ENCODE results near the gene ZNF628.

ZNF628 gene

GRCh38 chr19:55503157-55503501, 26.7 kb downstream of the ZNF628 start:
- Histone ChIP-seq H3K4me1 (ENCODE audit: control insufficient read depth in 1 of 2, insufficient read depth in 2 of 2, low read length in 2 of 2) (peaks cover 0 to 7% of the 10 kb centered on the region in 2 experiments), H2BK12ac (ENCODE audit: low read length) (peak overlapping the region; percentile 10), H3K4me3 (ENCODE audit: low read depth, low read length) (no peak overlapping the region), H3K18ac (ENCODE audit: low read length) (no peak overlapping the region), H4K8ac (ENCODE audit: low read depth, low read length) (peak overlapping the region; percentile 47), H2BK120ac (ENCODE audit: insufficient read depth, low read length, poor library complexity) (no peak overlapping the region), H2AK5ac (ENCODE audit: low read length) (no peak overlapping the region), H4K91ac (ENCODE audit: low read depth, low read length) (peak overlapping the region; percentile 29), H3K9me3 (ENCODE audit: insufficient read depth, low read depth, low read length) (peaks cover 6% of the 10 kb centered on the region), H3K79me2 (ENCODE audit: control insufficient read depth, insufficient read depth, low read length, poor library complexity) (no peaks in the 10 kb centered on the region), H3K36me3 (ENCODE audit: control insufficient read depth in 1 of 2, insufficient read depth in 2 of 2, low read length in 2 of 2) (peaks cover 15 to 24% of the 10 kb centered on the region in 2 experiments), H3K14ac (ENCODE audit: low read length) (no peak overlapping the region), H4K12ac (ENCODE audit: low read depth, low read length) (no peak overlapping the region), H3K27me3 (ENCODE audit: insufficient read depth, low read length) (peaks cover 2% of the 10 kb centered on the region), H3K4me2 (ENCODE audit: low read length) (no peak overlapping the region), H3K79me1 (ENCODE audit: low read length) (no peaks in the 10 kb centered on the region), H2BK5ac (ENCODE audit: low read depth, low read length, poor library complexity) (no peak overlapping the region), H3K23ac (ENCODE audit: low read length) (no peak overlapping the region), H2AFZ (ENCODE audit: insufficient read depth, low read length, poor library complexity) (no peak overlapping the region), H3K9ac (ENCODE audit: low read length) (no peak overlapping the region), H3K27ac (ENCODE audit: low read depth, low read length) (no peak overlapping the region), H3K4ac (ENCODE audit: low read depth, low read length) (no peak overlapping the region)
- DNase-seq, result no peak
- WGBS (ENCODE audit: extremely low coverage, insufficient coverage, insufficient read length), result no CpG with 5 or more reads among the region's 17 CpGs

- H3K4me3 ChIP-seq (ENCODE audit: low read depth, low read length), result peak overlapping the region; percentile 18
- H3K9me3 ChIP-seq (ENCODE audit: insufficient read depth, low read depth, low read length), result peaks cover 6% of the 10 kb centered on the region
- H2AFZ ChIP-seq (ENCODE audit: insufficient read depth, low read length, poor library complexity), result peak overlapping the region; percentile 69
- H2BK5ac ChIP-seq (ENCODE audit: low read depth, low read length, poor library complexity), result peak overlapping the region; percentile 37
- no peak overlapping the region for H3K23ac ChIP-seq (ENCODE audit: low read length)
- peak overlapping the region; percentile 25 for H2BK120ac ChIP-seq (ENCODE audit: insufficient read depth, low read length, poor library complexity)
- peak overlapping the region; percentile 60 for H3K4me2 ChIP-seq (ENCODE audit: low read length)
- H3K9ac ChIP-seq (ENCODE audit: low read length), result no peak overlapping the region
- no CpG with 5 or more reads among the region's 64 CpGs for WGBS (ENCODE audit: extremely low coverage, insufficient coverage, insufficient read length)
- peak overlapping the region; percentile 13 for H3K18ac ChIP-seq (ENCODE audit: low read length)
- peaks cover 0 to 7% of the 10 kb centered on the region in 2 experiments for H3K4me1 ChIP-seq (ENCODE audit: control insufficient read depth in 1 of 2, insufficient read depth in 2 of 2, low read length in 2 of 2)
- peak overlapping the region; percentile 80 for H4K8ac ChIP-seq (ENCODE audit: low read depth, low read length)
- no peaks in the 10 kb centered on the region for H3K79me2 ChIP-seq (ENCODE audit: control insufficient read depth, insufficient read depth, low read length, poor library complexity)
- H4K91ac ChIP-seq (ENCODE audit: low read depth, low read length), result peak overlapping the region; percentile 46
- no peaks in the 10 kb centered on the region for H3K79me1 ChIP-seq (ENCODE audit: low read length)
- peaks cover 2% of the 10 kb centered on the region for H3K27me3 ChIP-seq (ENCODE audit: insufficient read depth, low read length)
- peak; percentile 65 to 80 for DNase-seq
- H3K36me3 ChIP-seq (ENCODE audit: control insufficient read depth in 1 of 2, insufficient read depth in 2 of 2, low read length in 2 of 2), result peaks cover 11 to 24% of the 10 kb centered on the region in 2 experiments
- H3K4ac ChIP-seq (ENCODE audit: low read depth, low read length), result peak overlapping the region; percentile 39
- H3K14ac ChIP-seq (ENCODE audit: low read length), result no peak overlapping the region
- no peak overlapping the region for H2AK5ac ChIP-seq (ENCODE audit: low read length)
- H4K12ac ChIP-seq (ENCODE audit: low read depth, low read length), result no peak overlapping the region
- no peak overlapping the region for H3K27ac ChIP-seq (ENCODE audit: low read depth, low read length)
- peak overlapping the region; percentile 10 for H2BK12ac ChIP-seq (ENCODE audit: low read length)
Measured at GRCh38 chr19:55503502-55504251, 27.3 kb downstream of the ZNF628 start.

DNA sequence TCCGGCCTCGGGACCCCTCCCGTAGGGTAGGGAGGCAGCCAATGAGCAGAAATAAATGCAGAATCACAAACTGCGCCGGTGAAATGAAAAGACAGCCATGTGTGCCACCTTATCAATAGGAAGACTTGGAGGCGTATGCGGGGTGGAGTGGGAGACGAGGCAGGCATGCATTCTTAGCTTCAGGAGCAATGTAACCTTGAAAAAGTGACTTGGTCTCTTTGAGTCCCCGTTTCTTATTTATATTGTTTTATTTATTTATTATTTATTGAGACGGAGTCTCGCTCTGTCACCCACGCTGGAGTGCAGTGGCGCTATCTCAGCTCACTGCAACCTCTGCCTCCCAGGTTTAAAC, 27.8 kb downstream of the ZNF628 start:
- Histone ChIP-seq H3K27me3 (ENCODE audit: insufficient read depth, low read length) (peaks cover 2% of the 10 kb centered on the region), H3K4me2 (ENCODE audit: low read length) (no peak overlapping the region), H3K4me1 (ENCODE audit: control insufficient read depth in 1 of 2, insufficient read depth in 2 of 2, low read length in 2 of 2) (peaks cover 0 to 5% of the 10 kb centered on the region in 2 experiments), H3K36me3 (ENCODE audit: control insufficient read depth in 1 of 2, insufficient read depth in 2 of 2, low read length in 2 of 2) (peaks cover 15 to 23% of the 10 kb centered on the region in 2 experiments), H2AFZ (ENCODE audit: insufficient read depth, low read length, poor library complexity) (no peak overlapping the region), H4K8ac (ENCODE audit: low read depth, low read length) (no peak overlapping the region), H2BK120ac (ENCODE audit: insufficient read depth, low read length, poor library complexity) (no peak overlapping the region), H3K9me3 (ENCODE audit: insufficient read depth, low read depth, low read length) (peaks cover 8% of the 10 kb centered on the region), H2BK5ac (ENCODE audit: low read depth, low read length, poor library complexity) (no peak overlapping the region), H3K14ac (ENCODE audit: low read length) (no peak overlapping the region), H2BK12ac (ENCODE audit: low read length) (no peak overlapping the region), H3K18ac (ENCODE audit: low read length) (no peak overlapping the region), H4K12ac (ENCODE audit: low read depth, low read length) (no peak overlapping the region), H3K79me1 (ENCODE audit: low read length) (no peaks in the 10 kb centered on the region), H2AK5ac (ENCODE audit: low read length) (no peak overlapping the region), H3K27ac (ENCODE audit: low read depth, low read length) (no peak overlapping the region), H4K91ac (ENCODE audit: low read depth, low read length) (no peak overlapping the region), H3K79me2 (ENCODE audit: control insufficient read depth, insufficient read depth, low read length, poor library complexity) (no peaks in the 10 kb centered on the region), H3K4ac (ENCODE audit: low read depth, low read length) (no peak overlapping the region), H3K9ac (ENCODE audit: low read length) (no peak overlapping the region), H3K4me3 (ENCODE audit: low read depth, low read length) (no peak overlapping the region), H3K23ac (ENCODE audit: low read length) (no peak overlapping the region)
- no CpG with 5 or more reads among the region's 13 CpGs for WGBS (ENCODE audit: extremely low coverage, insufficient coverage, insufficient read length)
- DNase-seq, result no peak

GRCh38 chr19:55504981-55505380, 28.6 kb downstream of the ZNF628 start:
- no CpG with 5 or more reads among the region's 11 CpGs for WGBS (ENCODE audit: extremely low coverage, insufficient coverage, insufficient read length)
- Histone ChIP-seq H4K12ac (ENCODE audit: low read depth, low read length) (no peak overlapping the region), H3K27me3 (ENCODE audit: insufficient read depth, low read length) (peaks cover 2% of the 10 kb centered on the region), H3K79me1 (ENCODE audit: low read length) (no peaks in the 10 kb centered on the region), H2AK5ac (ENCODE audit: low read length) (no peak overlapping the region), H2BK120ac (ENCODE audit: insufficient read depth, low read length, poor library complexity) (no peak overlapping the region), H3K79me2 (ENCODE audit: control insufficient read depth, insufficient read depth, low read length, poor library complexity) (no peaks in the 10 kb centered on the region), H3K4me3 (ENCODE audit: low read depth, low read length) (no peak overlapping the region), H2AFZ (ENCODE audit: insufficient read depth, low read length, poor library complexity) (no peak overlapping the region), H2BK12ac (ENCODE audit: low read length) (no peak overlapping the region), H3K4me2 (ENCODE audit: low read length) (no peak overlapping the region), H3K27ac (ENCODE audit: low read depth, low read length) (no peak overlapping the region), H3K14ac (ENCODE audit: low read length) (no peak overlapping the region), H3K18ac (ENCODE audit: low read length) (no peak overlapping the region), H3K23ac (ENCODE audit: low read length) (no peak overlapping the region), H3K4me1 (ENCODE audit: control insufficient read depth in 1 of 2, insufficient read depth in 2 of 2, low read length in 2 of 2) (peaks cover 0 to 5% of the 10 kb centered on the region in 2 experiments), H3K4ac (ENCODE audit: low read depth, low read length) (no peak overlapping the region), H3K36me3 (ENCODE audit: control insufficient read depth in 1 of 2, insufficient read depth in 2 of 2, low read length in 2 of 2) (peaks cover 12 to 18% of the 10 kb centered on the region in 2 experiments), H4K8ac (ENCODE audit: low read depth, low read length) (no peak overlapping the region), H2BK5ac (ENCODE audit: low read depth, low read length, poor library complexity) (no peak overlapping the region), H4K91ac (ENCODE audit: low read depth, low read length) (no peak overlapping the region), H3K9ac (ENCODE audit: low read length) (no peak overlapping the region), H3K9me3 (ENCODE audit: insufficient read depth, low read depth, low read length) (peaks cover 8% of the 10 kb centered on the region)
- DNase-seq, result no peak
